RWPE1 (cell line): Measurements from ENCODE around the gene KLHDC8A.
"Not testable (repeated sequence)": the region's sequence is repeated elsewhere in the genome, so short reads cannot be mapped to it uniquely, and the experiment has no call there.

Experiments used
- CTCF ChIA-PET: fragments of 350-600 bp; sonication (Branson Sonifier 250); formaldehyde crosslinking; extraction: SDS; loops from one replicate; lab custom pipeline; 2021; lab: Yijun Ruan, JAX
- POLR2A ChIA-PET: fragments of 400-600 bp; formaldehyde crosslinking; extraction: SDS; loops from one replicate; lab custom pipeline; 2020; ENCODE audit warnings: antibody characterized with exemption; ENCODE audit not compliant: low non-redundant PET; lab: Yijun Ruan, JAX
- DNase-seq: peaks from one replicate; pipeline ENCODE4 v3.0.0; 2012; ENCODE audit warnings: low spot score
- H3K27ac ChIP-seq: fragments of 450-650 bp; 2 replicates; pipeline ENCODE4 v1.5.1; 2017
- TF ChIP-seq, protein P1 (sequence below): fragments of 450-650 bp; conservative IDR thresholded peaks from 2 replicates; pipeline ENCODE4 v1.5.1; 2017; ENCODE audit warnings: low read depth, mild to moderate bottlenecking

The KLHDC8A gene

GRCh38 chr1:205373022-205373797 is 16.5 kb upstream of the KLHDC8A start:
- ChIA-PET POLR2A (no interaction called here), CTCF (interaction anchor here (0.6 to 3.2 kb wide), 7 partner anchors 18 to 180 kb away, joined by 4 to 18 read pairs (median 5); no protein-coding TSS in a partner anchor)
- TF ChIP-seq, protein P1, sequence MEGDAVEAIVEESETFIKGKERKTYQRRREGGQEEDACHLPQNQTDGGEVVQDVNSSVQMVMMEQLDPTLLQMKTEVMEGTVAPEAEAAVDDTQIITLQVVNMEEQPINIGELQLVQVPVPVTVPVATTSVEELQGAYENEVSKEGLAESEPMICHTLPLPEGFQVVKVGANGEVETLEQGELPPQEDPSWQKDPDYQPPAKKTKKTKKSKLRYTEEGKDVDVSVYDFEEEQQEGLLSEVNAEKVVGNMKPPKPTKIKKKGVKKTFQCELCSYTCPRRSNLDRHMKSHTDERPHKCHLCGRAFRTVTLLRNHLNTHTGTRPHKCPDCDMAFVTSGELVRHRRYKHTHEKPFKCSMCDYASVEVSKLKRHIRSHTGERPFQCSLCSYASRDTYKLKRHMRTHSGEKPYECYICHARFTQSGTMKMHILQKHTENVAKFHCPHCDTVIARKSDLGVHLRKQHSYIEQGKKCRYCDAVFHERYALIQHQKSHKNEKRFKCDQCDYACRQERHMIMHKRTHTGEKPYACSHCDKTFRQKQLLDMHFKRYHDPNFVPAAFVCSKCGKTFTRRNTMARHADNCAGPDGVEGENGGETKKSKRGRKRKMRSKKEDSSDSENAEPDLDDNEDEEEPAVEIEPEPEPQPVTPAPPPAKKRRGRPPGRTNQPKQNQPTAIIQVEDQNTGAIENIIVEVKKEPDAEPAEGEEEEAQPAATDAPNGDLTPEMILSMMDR, result no peak
- H3K27ac ChIP-seq, result peak overlapping the region; percentile 54
- DNase-seq, result no peak

DNA sequence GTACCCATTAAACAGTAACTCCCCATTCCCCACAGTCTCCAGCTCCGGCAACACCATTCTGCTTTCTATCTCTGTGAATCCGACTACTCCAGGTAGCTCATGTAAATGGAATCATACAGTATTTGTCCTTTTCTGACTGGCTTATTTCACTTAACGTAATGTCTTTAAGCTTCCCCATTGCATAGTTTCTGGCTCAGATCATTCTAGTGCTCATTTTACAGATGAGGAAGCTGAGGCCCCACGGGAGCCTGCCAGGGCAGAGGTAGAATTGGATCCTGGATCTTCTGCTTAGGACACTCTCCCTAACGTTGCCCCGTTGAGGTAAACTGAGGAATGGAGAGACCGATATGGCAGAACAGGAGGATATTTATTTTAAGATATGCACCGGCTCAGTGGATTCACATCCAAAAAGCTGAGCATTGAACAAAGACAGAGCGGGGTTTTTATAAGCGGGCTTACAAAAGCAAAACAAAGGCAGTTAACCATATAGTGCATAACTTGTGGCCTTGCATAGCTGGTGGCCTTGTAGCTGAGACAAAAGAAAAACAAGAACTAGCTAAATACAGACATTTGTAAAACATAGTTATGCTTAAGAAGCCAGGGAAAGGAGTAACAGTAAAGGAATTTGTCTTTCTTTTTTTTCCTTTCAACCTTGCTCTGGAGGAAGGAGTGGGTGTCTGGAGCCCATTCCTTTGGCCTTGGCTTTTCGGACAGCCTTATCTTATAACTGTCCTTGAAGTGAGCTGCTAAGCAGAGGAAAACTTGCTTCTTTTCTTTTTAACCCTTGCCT is 15.3 kb upstream of the KLHDC8A start:
- TF ChIP-seq, protein P1, result no peak
- CTCF ChIA-PET, result interaction anchor here (0.6 to 1.5 kb wide), 6 partner anchors 14 to 877 kb away, joined by 3 to 6 read pairs (median 4); no protein-coding TSS in a partner anchor
- POLR2A ChIA-PET, result no interaction called here
- H3K27ac ChIP-seq, result no peak overlapping the region
- no peak for DNase-seq

- no peak overlapping the region for H3K27ac ChIP-seq
- no peak for DNase-seq
- TF ChIP-seq, protein P1, result no peak
- POLR2A ChIA-PET, result no interaction called here
- CTCF ChIA-PET, result no interaction called here
Measured at GRCh38 chr1:205370780-205371179, 14.1 kb upstream of the KLHDC8A start.

DNA sequence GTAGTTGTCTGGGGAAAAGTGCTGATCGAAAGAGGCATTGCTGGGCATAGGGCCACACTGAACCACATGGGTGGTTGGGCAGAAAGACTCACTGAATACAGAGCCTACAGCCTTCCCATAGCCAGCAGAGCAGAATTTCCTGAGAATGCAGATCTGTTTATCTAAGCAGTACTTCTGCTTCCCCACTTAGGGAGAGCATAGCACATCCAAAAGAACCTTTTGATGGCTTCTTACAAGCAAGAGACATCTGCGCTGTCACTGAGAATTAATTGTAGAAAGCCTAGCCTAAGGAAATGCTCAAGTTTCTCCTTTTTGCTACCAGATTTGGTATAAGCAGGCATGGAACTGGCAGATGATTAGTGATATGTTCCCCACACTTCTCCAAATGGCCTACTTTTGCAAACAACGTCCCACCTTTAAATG is 13.0 kb upstream of the KLHDC8A start:
- no peak overlapping the region for H3K27ac ChIP-seq
- no peak for DNase-seq
- TF ChIP-seq, protein P1, result no peak
- ChIA-PET CTCF (interaction anchor here (3.0 kb wide), 1 partner anchor 15 kb away, joined by 11 read pairs; no protein-coding TSS in a partner anchor), POLR2A (no interaction called here)

DNA sequence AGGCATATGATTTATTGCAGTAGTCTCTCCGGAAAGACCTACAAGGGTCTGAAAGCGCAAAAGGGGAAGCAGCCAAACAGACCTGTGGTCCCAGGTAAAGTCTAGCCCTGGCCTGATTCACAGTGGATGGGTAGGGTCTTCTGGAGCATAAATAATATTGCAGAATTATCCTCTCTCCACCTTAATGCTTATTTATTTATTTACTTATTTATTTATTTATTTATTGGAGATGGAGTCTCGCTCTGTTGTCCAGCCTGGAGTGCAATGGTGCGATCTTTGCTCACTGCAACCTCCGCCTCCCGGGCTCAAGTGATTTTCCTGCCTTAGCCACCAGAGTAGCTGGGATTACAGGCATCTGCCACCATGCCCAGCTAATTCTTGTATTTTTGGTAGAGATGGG is 11.8 kb upstream of the KLHDC8A start:
- TF ChIP-seq, protein P1, result no peak
- CTCF ChIA-PET, result interaction anchor here (0.6 to 3.0 kb wide), 2 partner anchors 14 to 20 kb away, joined by 3 to 11 read pairs; no protein-coding TSS in a partner anchor
- DNase-seq, result no peak
- POLR2A ChIA-PET, result no interaction called here
- no peak overlapping the region for H3K27ac ChIP-seq

- no peak for DNase-seq
- CTCF ChIA-PET, result interaction anchor here (1.2 to 1.8 kb wide), 2 partner anchors 12 to 120 kb away, joined by 5 to 14 read pairs; no protein-coding TSS in a partner anchor
- TF ChIP-seq, protein P1, result no peak
- POLR2A ChIA-PET, result interaction anchor here (0.6 kb wide), 1 partner anchor 409 kb away, joined by 3 read pairs; no protein-coding TSS in a partner anchor
- H3K27ac ChIP-seq, result no peak overlapping the region
Measured at GRCh38 chr1:205365945-205366463, 9.3 kb upstream of the KLHDC8A start.

DNA sequence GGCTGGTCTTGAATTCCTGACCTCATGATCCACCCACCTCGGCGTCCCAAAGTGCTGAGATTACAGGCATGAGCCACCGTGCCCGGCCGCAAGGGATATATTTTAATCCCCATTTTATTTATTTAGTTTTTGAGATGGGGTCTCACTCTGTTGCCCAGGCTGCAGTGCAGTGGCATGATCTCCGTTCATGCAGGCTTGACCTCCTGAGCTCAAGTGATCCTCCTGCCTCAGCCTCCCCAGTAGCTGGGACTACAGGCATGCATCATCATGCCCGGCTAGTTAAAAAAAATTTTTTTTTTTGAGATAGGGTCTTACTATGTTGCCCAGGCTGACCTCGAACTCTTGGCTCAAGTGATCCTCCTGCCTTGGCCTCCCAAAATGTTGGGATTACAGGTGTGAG is 8.4 kb upstream of the KLHDC8A start:
- CTCF ChIA-PET, POLR2A ChIA-PET: not testable (repeated sequence)

More for the DNA sequence above, 8.4 kb upstream of the KLHDC8A start:
- H3K27ac ChIP-seq, DNase-seq: not testable (repeated sequence)
